ENCODE results near the gene EIF1.
"Not testable (repeated sequence)": the region's sequence is repeated elsewhere in the genome, so short reads cannot be mapped to it uniquely, and the experiment has no call there.

Gene EIF1

GRCh38 chr17:41679740-41680425 is 8.8 kb upstream of the EIF1 start:
- DNase-seq = no peak

- no peak for DNase-seq
These were observed 8.2 kb upstream of the EIF1 start for GRCh38 chr17:41680426-41681040.

- DNase-seq = no peak
These were observed 6.9 kb upstream of the EIF1 start for GRCh38 chr17:41681776-41682175.

- DNase-seq = no peak
These were observed 6.1 kb upstream of the EIF1 start for GRCh38 chr17:41682631-41683030.

- DNase-seq = no peak
These were observed 5.2 kb upstream of the EIF1 start for GRCh38 chr17:41683441-41684007.

- DNase-seq = no peak
These were observed 4.7 kb upstream of the EIF1 start for GRCh38 chr17:41684035-41684434.

- not testable (repeated sequence) for DNase-seq
These were observed 2.9 kb upstream of the EIF1 start for GRCh38 chr17:41685753-41686152.

GRCh38 chr17:41686281-41686680 is 2.4 kb upstream of the EIF1 start:
- DNase-seq = no peak

- peak; percentile 67 for DNase-seq
These were observed 651 bp upstream of the EIF1 start for GRCh38 chr17:41687828-41688640.

- peak; percentile 75 for DNase-seq
These were observed 1.0 kb downstream of the EIF1 start for GRCh38 chr17:41689497-41690299.

GRCh38 chr17:41690497-41690896 is 1.8 kb downstream of the EIF1 start:
- no peak for DNase-seq

- no peak for DNase-seq
These were observed 2.5 kb downstream of the EIF1 start for GRCh38 chr17:41691031-41691777.

- no peak for DNase-seq
These were observed 4.2 kb downstream of the EIF1 start for GRCh38 chr17:41692722-41693521.

GRCh38 chr17:41695134-41695661 is 6.5 kb downstream of the EIF1 start:
- no peak for DNase-seq

GRCh38 chr17:41695954-41696757 is 7.5 kb downstream of the EIF1 start:
- peak; percentile 83 for DNase-seq

- no peak for DNase-seq
These were observed 8.7 kb downstream of the EIF1 start for GRCh38 chr17:41697122-41697962.

- not testable (repeated sequence) for DNase-seq
These were observed 12.2 kb downstream of the EIF1 start for GRCh38 chr17:41700843-41701242.

- no peak for DNase-seq
These were observed 14.0 kb downstream of the EIF1 start for GRCh38 chr17:41702712-41703111.
